Activated CD8-positive, alpha-beta T cell treated with anti-CD3 and anti-CD28 coated beads, Interleukin-2, amount 10 ng/mL, durations not matched to agents 7 days and 5 days (primary cell): ENCODE data around the gene MYH9. TPM values are rescaled to one million over a fixed set of nuclear protein-coding genes. Genes with fewer than 3 reads are reported as not detected.

Experiments used
- ATAC-seq: fragments of 150-1000 bp; cut with Tn5 transposase; one replicate; pipeline ENCODE4 v1.10.0; 2021; ENCODE audit warnings: moderate library complexity
- CTCF ChIA-PET: fragments of 350-600 bp; sonication (Branson Sonifier 250); formaldehyde crosslinking; loops from one replicate; lab custom pipeline; 2021; ENCODE audit warnings: antibody characterized with exemption; lab: Charles Lee
- POLR2A ChIA-PET: fragments of 350-600 bp; sonication (Branson Sonifier 250); formaldehyde crosslinking; loops from one replicate; lab custom pipeline; 2021; ENCODE audit warnings: antibody characterized with exemption; lab: Charles Lee
- DNase-seq: peaks from one replicate; pipeline ENCODE4 v3.0.0-alpha.2; 2020
- H3K27ac Mint-ChIP-seq: one replicate; pipeline ENCODE4 v1.8.0; 2021; ENCODE audit warnings: mild to moderate bottlenecking, mixed read lengths
- H3K27me3 Mint-ChIP-seq: one replicate; pipeline ENCODE4 v1.8.0; 2021; ENCODE audit warnings: low read depth, mixed read lengths
- H3K36me3 Mint-ChIP-seq: one replicate; pipeline ENCODE4 v1.8.0; 2021; ENCODE audit warnings: low read depth, mixed read lengths
- H3K4me1 Mint-ChIP-seq: one replicate; pipeline ENCODE4 v1.8.0; 2021; ENCODE audit warnings: low read depth, mixed read lengths
- H3K4me3 Mint-ChIP-seq: one replicate; pipeline ENCODE4 v1.8.0; 2021; ENCODE audit warnings: mild to moderate bottlenecking, mixed read lengths
- H3K9me3 Mint-ChIP-seq: one replicate; pipeline ENCODE4 v1.8.0; 2022; ENCODE audit warnings: mixed read lengths; ENCODE audit not compliant: insufficient read depth
- total RNA-seq, 2 experiments: library from RNA; stranded (reverse); gene quantifications; one replicate each; pipeline ENCODE4 v1.2.3, GENCODE V29; 2021

The MYH9 gene
- total RNA-seq, 2 experiments from 2014 or later = 857 to 883 TPM

DNA sequence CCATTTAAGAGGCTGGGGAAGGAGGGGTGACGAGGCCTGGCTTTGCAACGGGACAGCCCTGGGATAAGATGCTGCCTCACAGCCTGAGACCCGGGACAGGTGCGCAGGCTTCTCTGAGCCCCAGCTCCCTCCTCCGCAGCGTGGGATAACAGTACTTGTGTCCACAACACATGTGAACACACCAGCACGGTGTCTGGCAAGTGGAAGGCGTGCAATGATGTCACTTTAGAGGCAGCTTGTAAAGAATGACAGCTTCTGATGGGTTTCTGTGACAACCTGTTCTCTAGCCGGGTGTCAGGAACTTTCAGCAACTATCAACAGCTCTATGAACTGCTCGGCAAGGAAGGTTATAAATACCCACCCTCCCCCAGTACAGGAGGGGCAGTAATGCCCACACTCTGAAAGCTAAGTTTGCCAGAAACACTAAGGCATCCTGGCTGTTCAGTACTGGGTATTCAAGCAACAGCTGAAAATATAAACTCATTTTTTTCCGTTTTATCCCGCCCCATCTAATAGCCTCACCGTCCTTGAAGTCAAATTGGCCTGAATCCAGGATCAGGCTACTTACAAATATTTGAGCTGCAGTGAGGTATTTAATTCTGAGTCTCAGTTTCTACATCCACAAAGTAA, 59.7 kb downstream of the MYH9 start:
- Mint-ChIP-seq H3K27ac (peak overlapping the region; percentile 99), H3K36me3 (peaks cover 93% of the 10 kb centered on the region), H3K27me3 (no peaks in the 10 kb centered on the region), H3K4me3 (peak overlapping the region; percentile 85), H3K4me1 (peaks cover 74% of the 10 kb centered on the region), H3K9me3 (no peaks in the 10 kb centered on the region)
- ChIA-PET CTCF (interaction anchor here (0.6 to 2.9 kb wide), 17 partner anchors 13 to 165 kb away, joined by 3 to 22 read pairs (median 5); partner anchors contain the start of gene MYH9), POLR2A (interaction anchor here (0.6 to 2.1 kb wide), 9 partner anchors 11 to 154 kb away, joined by 3 to 8 read pairs (median 4); partner anchors contain the start of gene TXN2)
- DNase-seq (no peak), ATAC-seq (no peak)

- no peak for ATAC-seq
- peaks cover 59% of the 10 kb centered on the region for H3K4me1 Mint-ChIP-seq
- POLR2A ChIA-PET = interaction anchor here (0.5 to 0.6 kb wide), 2 partner anchors 59 to 299 kb away, joined by 3 to 4 read pairs; no protein-coding TSS in a partner anchor
- H3K4me3 Mint-ChIP-seq = no peak overlapping the region
- H3K9me3 Mint-ChIP-seq = no peaks in the 10 kb centered on the region
- CTCF ChIA-PET = interaction anchor here (0.6 to 2.9 kb wide), 9 partner anchors 11 to 129 kb away, joined by 3 to 22 read pairs (median 4); partner anchors contain the start of gene MYH9
- peak overlapping the region; percentile 99 for H3K27ac Mint-ChIP-seq
- H3K27me3 Mint-ChIP-seq = no peaks in the 10 kb centered on the region
- peaks cover 86% of the 10 kb centered on the region for H3K36me3 Mint-ChIP-seq
- DNase-seq = no peak
Measured at GRCh38 chr22:36326178-36327161, 61.3 kb downstream of the MYH9 start.

GRCh38 chr22:36325154-36326031, 62.4 kb downstream of the MYH9 start:
- H3K4me3 Mint-ChIP-seq = no peak overlapping the region
- no peaks in the 10 kb centered on the region for H3K9me3 Mint-ChIP-seq
- H3K36me3 Mint-ChIP-seq = peaks cover 84% of the 10 kb centered on the region
- ATAC-seq (no peak), DNase-seq (no peak)
- H3K4me1 Mint-ChIP-seq = peaks cover 49% of the 10 kb centered on the region
- H3K27me3 Mint-ChIP-seq = no peaks in the 10 kb centered on the region
- ChIA-PET CTCF (interaction anchor here (0.5 to 2.1 kb wide), 5 partner anchors 9 to 63 kb away, joined by 3 to 9 read pairs (median 4); partner anchors contain the start of gene MYH9), POLR2A (interaction anchor here (0.9 kb wide), 1 partner anchor 84 kb away, joined by 3 read pairs; no protein-coding TSS in a partner anchor)
- peak overlapping the region; percentile 50 for H3K27ac Mint-ChIP-seq

DNA sequence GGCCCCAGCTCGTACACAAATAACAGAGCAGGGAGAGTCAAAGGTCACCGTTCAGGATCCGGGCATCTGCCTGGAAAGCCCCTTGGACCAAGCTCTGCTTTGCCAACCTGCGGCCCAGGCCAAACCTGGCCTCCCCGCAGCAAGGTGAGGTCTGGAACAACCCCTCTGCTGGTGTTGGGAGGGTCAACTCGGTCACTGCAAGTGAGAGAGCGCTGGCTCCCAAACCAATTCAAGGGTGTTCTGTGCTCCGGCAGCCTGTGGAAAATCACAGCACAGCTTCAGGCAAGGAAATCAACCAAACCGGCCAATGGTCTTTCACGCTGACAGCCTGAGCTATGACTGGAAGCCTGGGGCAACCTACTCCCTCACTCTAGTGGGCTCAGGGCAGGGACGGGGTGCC, 63.4 kb downstream of the MYH9 start:
- H3K4me3 Mint-ChIP-seq = no peak overlapping the region
- H3K9me3 Mint-ChIP-seq = no peaks in the 10 kb centered on the region
- DNase-seq (no peak), ATAC-seq (no peak)
- POLR2A ChIA-PET = interaction anchor here (0.9 to 1.0 kb wide), 2 partner anchors 9 to 85 kb away, joined by 3 read pairs; no protein-coding TSS in a partner anchor
- H3K27ac Mint-ChIP-seq = no peak overlapping the region
- peaks cover 84% of the 10 kb centered on the region for H3K36me3 Mint-ChIP-seq
- CTCF ChIA-PET = interaction anchor here (1.3 to 2.1 kb wide), 3 partner anchors 10 to 23 kb away, joined by 4 to 9 read pairs (median 5); no protein-coding TSS in a partner anchor
- H3K27me3 Mint-ChIP-seq = no peaks in the 10 kb centered on the region
- H3K4me1 Mint-ChIP-seq = peaks cover 39% of the 10 kb centered on the region

DNA sequence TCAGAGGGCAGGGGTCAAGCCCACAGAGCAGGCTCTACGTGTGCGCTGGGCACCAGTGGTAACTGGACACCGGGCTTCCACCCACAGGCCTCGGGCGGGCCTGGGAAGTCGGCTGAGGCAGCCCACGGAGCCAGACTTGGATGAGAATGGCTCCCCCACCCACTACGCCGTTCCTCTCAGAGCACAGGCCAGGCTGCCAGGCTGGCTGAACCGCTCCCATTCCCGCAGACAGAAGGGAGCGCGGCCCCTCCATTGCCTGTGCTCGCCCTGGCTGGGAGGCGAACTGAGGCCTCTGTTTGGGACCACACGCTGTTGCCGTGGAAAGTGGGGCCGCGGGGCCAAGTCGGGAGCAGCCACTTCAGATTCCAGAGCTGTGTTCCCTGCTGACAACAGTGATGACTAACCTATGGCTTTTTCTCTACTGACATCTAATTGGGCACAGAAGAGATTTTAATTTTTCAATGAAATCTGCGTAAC, 63.9 kb downstream of the MYH9 start:
- POLR2A ChIA-PET = interaction anchor here (0.8 to 1.0 kb wide), 3 partner anchors 9 to 85 kb away, joined by 3 read pairs; no protein-coding TSS in a partner anchor
- H3K9me3 Mint-ChIP-seq = no peaks in the 10 kb centered on the region
- H3K27ac Mint-ChIP-seq = no peak overlapping the region
- peaks cover 84% of the 10 kb centered on the region for H3K36me3 Mint-ChIP-seq
- H3K4me3 Mint-ChIP-seq = no peak overlapping the region
- DNase-seq (no peak), ATAC-seq (no peak)
- CTCF ChIA-PET = interaction anchor here (1.3 to 2.1 kb wide), 2 partner anchors 11 to 22 kb away, joined by 5 to 9 read pairs; no protein-coding TSS in a partner anchor
- no peaks in the 10 kb centered on the region for H3K27me3 Mint-ChIP-seq
- H3K4me1 Mint-ChIP-seq = peaks cover 34% of the 10 kb centered on the region

GRCh38 chr22:36323182-36323854, 64.4 kb downstream of the MYH9 start:
- POLR2A ChIA-PET = interaction anchor here (0.8 kb wide), 1 partner anchor 9 kb away, joined by 3 read pairs; no protein-coding TSS in a partner anchor
- no peaks in the 10 kb centered on the region for H3K9me3 Mint-ChIP-seq

GRCh38 chr22:36322602-36322915, 65.2 kb downstream of the MYH9 start:
- DNase-seq = no peak
- CTCF ChIA-PET = no interaction called here
- H3K27me3 Mint-ChIP-seq = no peaks in the 10 kb centered on the region
- ATAC-seq = no peak
- no peak overlapping the region for H3K4me3 Mint-ChIP-seq
- H3K27ac Mint-ChIP-seq = no peak overlapping the region
- H3K9me3 Mint-ChIP-seq = no peaks in the 10 kb centered on the region
- POLR2A ChIA-PET = no interaction called here
- peaks cover 20% of the 10 kb centered on the region for H3K4me1 Mint-ChIP-seq
- H3K36me3 Mint-ChIP-seq = peaks cover 82% of the 10 kb centered on the region

More at GRCh38 chr22:36323182-36323854, 64.4 kb downstream of the MYH9 start:
- H3K4me3 Mint-ChIP-seq = no peak overlapping the region
- peaks cover 28% of the 10 kb centered on the region for H3K4me1 Mint-ChIP-seq
- CTCF ChIA-PET = no interaction called here
- H3K36me3 Mint-ChIP-seq = peaks cover 82% of the 10 kb centered on the region
- H3K27me3 Mint-ChIP-seq = no peaks in the 10 kb centered on the region
- H3K27ac Mint-ChIP-seq = no peak overlapping the region
- ATAC-seq (no peak), DNase-seq (no peak)

- H3K27ac Mint-ChIP-seq = no peak overlapping the region
- H3K27me3 Mint-ChIP-seq = no peaks in the 10 kb centered on the region
- POLR2A ChIA-PET = interaction anchor here (0.8 kb wide), 1 partner anchor 11 kb away, joined by 6 read pairs; no protein-coding TSS in a partner anchor
Measured at GRCh38 chr22:36321797-36322601, 65.8 kb downstream of the MYH9 start.

GRCh38 chr22:36320553-36320952, 67.2 kb downstream of the MYH9 start:
- no peaks in the 10 kb centered on the region for H3K27me3 Mint-ChIP-seq
- H3K4me3 Mint-ChIP-seq = no peak overlapping the region
- no peak for DNase-seq
- H3K4me1 Mint-ChIP-seq = peaks cover 2% of the 10 kb centered on the region
- no peak for ATAC-seq
- ChIA-PET POLR2A (no interaction called here), CTCF (interaction anchor here (1.6 to 1.8 kb wide), 2 partner anchors 19 to 150 kb away, joined by 4 to 6 read pairs; no protein-coding TSS in a partner anchor)
- peaks cover 78% of the 10 kb centered on the region for H3K36me3 Mint-ChIP-seq
- H3K27ac Mint-ChIP-seq = no peak overlapping the region
- H3K9me3 Mint-ChIP-seq = no peaks in the 10 kb centered on the region

More at GRCh38 chr22:36321797-36322601, 65.8 kb downstream of the MYH9 start:
- H3K4me3 Mint-ChIP-seq = no peak overlapping the region
- H3K9me3 Mint-ChIP-seq = no peaks in the 10 kb centered on the region
- H3K4me1 Mint-ChIP-seq = peaks cover 15% of the 10 kb centered on the region
- no peak for ATAC-seq
- peaks cover 82% of the 10 kb centered on the region for H3K36me3 Mint-ChIP-seq
- DNase-seq = no peak
- CTCF ChIA-PET = interaction anchor here (1.6 to 1.8 kb wide), 2 partner anchors 21 to 149 kb away, joined by 4 to 6 read pairs; no protein-coding TSS in a partner anchor
